HG02571 (cell line): Measurements from ENCODE around the gene AKAP12.
"Not testable (repeated sequence)": the region's sequence is repeated elsewhere in the genome, so short reads cannot be mapped to it uniquely, and the experiment has no call there.

Experiments used
- ATAC-seq: cut with Tn5 transposase; IDR thresholded peaks from one replicate; pipeline ENCODE4 v1.9.1; 2021; ENCODE audit warnings: mild to moderate bottlenecking, moderate library complexity; ENCODE audit not compliant: unreplicated experiment

Gene AKAP12

DNA sequence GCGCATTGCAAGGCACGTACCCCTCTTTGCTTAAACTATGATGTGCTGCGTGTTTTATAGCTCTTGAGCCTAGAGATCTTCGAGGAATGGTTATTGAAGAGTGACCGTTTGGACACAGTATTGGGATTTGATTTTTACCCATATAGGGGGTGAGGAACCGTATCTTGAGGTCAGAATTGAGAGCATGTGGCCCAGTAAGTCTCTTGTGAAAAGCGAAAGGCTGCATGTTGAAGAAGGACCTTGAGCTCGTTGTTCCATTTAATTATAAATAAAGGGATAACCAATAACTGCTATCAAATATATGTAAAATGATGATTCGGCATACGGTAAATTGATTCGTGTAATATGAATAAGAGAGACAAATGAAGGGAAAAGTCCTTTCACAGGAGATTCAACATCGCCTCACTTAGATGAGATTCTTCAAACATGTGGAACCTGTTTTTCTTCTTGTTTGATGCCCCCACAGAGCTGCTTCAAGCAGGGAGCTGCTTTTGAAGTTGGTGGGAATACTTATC is 66.6 kb downstream of the AKAP12 start:
- ATAC-seq, result no peak

DNA sequence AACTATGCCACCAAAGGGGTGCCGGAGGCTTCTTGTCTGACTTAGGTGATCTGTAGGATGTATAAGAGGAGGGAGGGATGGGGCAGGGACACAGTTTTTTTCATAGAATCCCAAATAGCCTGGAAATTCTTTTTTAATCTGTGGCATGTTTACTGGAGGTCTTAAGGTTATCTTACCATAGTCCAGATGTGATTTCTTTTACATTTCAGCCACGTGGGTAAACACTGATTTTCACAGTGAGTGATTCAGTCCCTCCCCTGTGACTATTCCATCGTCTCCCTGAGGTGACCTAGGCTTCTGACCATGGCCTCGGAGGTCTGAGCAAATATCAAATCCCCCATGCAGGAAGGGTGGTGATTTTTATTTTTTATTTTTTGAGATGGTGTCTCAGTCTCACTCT is 67.7 kb downstream of the AKAP12 start:
- no peak for ATAC-seq

- no peak for ATAC-seq
Measured at GRCh38 chr6:151309619-151310018, 69.9 kb downstream of the AKAP12 start.

- no peak for ATAC-seq
Measured at GRCh38 chr6:151310279-151310678, 70.5 kb downstream of the AKAP12 start.

- ATAC-seq, result no peak
Measured at GRCh38 chr6:151310852-151311767, 71.3 kb downstream of the AKAP12 start.

GRCh38 chr6:151313066-151313491 is 73.3 kb downstream of the AKAP12 start:
- no peak for ATAC-seq

GRCh38 chr6:151315661-151316060 is 75.9 kb downstream of the AKAP12 start:
- ATAC-seq, result not testable (repeated sequence)

DNA sequence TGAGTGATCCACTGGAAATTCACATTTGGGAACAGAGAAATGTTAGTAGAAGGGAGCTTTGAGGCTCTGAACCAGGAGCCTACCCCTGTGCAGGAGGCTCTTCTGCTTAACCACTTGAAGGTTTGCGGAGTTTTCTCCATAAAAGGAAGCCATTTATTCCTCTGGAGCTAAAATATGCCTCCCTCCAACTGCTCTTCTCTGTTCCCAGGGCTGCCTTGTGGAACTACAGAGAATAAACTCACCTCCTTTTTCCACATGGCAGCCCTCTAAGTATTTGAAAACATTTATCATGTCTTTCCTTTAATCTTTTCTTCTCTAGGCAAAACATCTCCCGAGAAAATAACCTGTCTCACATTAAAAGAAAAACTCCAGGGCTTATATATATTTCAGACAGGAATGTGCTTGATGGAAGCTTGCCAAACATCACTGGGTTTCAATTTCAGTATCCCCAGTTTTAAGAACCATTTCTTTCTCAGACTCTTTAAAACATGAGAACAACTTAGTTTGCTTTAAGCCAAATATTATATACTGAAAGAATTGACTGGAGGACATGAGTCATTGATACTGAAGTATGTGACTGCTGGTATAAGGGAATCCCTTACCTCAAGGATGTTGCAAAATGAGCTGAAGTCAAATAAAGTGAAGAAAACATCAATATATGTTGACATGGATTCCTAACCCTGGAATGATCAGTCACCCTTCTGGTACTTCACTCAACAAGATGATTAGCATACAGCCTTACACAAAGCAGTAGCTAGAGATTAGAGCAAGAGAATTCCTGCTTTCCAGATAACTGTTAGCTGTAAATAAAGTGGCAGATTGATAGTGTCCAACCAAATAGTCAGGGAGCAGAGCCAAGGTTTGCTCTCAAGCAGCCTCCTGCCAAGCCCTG is 77.6 kb downstream of the AKAP12 start:
- no peak for ATAC-seq

DNA sequence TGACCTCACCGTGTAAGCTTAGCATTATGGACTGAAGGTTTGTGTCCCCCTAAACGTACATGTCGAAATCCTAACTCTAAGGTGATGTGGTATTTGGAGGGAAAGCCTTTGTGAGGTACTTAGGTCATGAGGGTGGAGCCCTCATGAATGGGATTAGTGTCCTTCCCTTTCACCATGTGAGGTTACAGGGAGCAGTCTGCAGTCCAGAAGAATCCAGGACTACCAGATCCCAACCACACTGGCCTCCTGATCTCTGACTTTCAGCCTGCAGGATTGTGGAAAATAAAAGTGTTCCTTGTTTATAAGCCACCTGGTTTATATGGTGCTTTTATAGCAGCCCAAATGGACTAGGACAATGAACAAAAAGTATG is 78.2 kb downstream of the AKAP12 start:
- no peak for ATAC-seq

GRCh38 chr6:151320140-151320539 is 80.4 kb downstream of the AKAP12 start:
- no peak for ATAC-seq

GRCh38 chr6:151321438-151321837 is 81.7 kb downstream of the AKAP12 start:
- ATAC-seq, result no peak

DNA sequence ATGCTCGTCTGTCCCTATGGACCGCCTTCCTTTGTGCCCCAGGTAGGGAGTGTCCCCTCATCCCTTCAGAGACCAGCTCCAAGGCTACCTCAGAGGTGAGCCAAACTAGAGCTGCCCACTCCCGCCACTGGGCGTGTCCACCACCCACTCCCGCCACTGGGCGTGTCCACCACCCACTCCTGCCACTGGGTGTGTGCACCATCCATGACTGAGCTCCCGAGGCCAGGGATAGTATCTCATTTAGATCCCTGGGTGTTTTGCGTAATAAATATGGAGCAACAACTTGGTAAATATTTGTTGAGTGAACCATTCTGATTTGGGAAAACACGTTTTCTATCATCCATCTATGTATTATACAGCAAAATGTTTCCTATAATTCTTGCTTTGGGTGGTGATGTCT is 82.8 kb downstream of the AKAP12 start:
- no peak for ATAC-seq

DNA sequence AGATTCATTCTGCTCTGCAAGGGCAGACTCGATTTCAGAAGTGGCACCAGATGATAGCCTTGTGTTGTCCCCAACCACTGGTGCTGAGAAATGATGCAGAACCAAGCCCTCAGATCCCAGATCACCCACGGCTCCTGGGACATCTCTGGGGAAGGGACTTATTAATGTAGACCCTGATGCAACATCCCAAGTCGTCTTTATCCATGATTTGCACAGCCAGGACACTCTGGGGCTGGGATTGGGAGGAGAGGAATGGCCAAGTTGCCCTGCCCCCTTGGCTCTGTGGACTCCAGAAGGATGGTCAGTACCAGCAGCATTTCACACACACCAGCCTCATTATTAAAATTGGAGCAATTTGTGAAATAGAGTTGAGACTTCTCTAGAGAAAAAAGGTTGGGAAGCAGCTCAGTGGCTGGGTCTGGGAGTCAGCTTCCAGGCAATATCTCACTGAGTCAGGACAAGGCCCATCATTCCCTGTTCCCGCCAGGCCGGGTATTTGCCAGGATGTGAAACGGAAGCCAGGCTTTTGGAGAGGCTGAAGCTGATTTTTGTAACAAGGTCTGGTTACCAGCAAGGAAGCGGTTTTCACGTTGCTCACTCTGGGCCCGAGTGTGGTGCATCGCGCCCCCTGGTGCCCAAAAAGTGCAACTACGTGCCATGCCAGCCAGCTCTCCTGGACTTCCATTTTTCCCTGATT is 84.2 kb downstream of the AKAP12 start:
- no peak for ATAC-seq

DNA sequence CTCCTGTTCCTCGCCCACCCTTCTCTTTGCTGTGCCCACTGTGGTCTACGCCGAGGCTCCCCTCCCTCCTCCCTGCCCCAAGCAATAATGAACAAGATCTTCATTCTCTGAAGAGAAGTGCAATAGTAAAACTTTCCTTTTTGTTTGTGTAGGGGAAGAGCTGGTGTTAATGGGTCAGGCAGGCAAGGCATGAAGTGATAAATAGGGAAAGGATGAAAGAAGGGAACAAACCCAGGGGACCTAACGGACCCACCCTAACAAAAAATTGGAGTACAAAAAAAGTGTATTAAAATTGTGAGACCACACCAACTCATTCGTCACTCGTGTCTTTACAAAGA is 84.7 kb downstream of the AKAP12 start:
- no peak for ATAC-seq

DNA sequence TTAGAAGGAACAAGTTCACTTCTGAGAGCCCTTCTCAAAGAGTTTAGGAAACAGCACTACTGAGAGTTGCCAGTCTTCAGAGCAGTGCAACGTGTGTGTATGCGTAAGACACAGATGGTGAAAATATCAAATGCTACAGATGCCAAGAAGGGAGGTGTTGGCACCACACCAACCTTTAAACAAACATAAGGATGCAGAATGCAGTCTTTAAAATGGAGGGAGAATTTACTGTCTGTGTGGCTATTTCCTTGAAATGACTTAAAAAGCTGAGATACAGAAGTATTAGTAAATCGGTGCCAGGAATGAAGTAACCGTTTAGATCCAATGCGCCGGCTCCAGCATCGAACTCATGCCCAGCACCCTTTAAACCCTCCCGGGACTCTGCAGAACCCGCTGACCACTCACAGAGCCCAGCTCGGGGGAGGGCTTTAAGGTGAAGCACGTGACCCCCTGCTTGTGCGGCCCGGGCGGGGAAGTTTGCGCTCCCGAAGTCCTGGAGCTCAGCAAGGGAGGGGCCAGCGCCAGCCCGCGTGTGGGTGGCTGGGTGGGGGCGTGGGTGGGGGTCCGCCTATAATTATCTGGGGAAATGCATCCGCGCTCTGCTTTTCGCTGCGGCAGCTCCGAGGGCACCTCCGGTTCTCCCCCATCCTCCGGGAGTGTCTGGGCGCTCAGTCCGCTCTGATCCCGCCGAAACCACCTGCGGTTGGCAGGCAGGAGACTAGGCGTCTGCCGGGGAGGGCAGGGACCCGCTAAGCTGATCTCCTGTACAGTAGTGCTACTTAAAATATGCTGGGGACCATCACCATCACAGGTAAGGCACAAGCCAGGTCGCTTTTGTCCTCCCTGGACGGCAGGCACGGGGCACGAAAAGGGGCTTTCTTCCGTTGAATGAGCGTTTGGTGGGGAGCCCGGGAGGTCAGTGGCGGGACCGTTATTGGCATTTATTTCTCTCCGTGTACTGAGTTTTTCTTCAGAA is 85.6 kb downstream of the AKAP12 start:
- no peak for ATAC-seq

- ATAC-seq, result no peak
Measured at GRCh38 chr6:151326116-151326825, 86.5 kb downstream of the AKAP12 start.

GRCh38 chr6:151327101-151327500 is 87.3 kb downstream of the AKAP12 start:
- no peak for ATAC-seq

GRCh38 chr6:151330130-151330696 is 90.4 kb downstream of the AKAP12 start:
- no peak for ATAC-seq

- ATAC-seq, result no peak
Measured at GRCh38 chr6:151335930-151336329, 96.2 kb downstream of the AKAP12 start.
